WERI-Rb-1 (cell line): ENCODE data around the gene FAM221A.

ENCODE experiments used
- DNase-seq: peaks from one replicate; pipeline ENCODE4 v3.0.0-alpha.2; 2020
- H3K27ac ChIP-seq: fragments of 250-450 bp; sonication (Bioruptor Pico); 2 replicates; pipeline ENCODE4 v1.5.1; 2020; ENCODE audit warnings: mild to moderate bottlenecking, moderate library complexity
- H3K27me3 ChIP-seq: fragments of 250-450 bp; sonication (Bioruptor Pico); 2 replicates; pipeline ENCODE4 v1.5.1; 2021; ENCODE audit warnings: mild to moderate bottlenecking, low read depth, moderate library complexity; ENCODE audit not compliant: insufficient read depth, severe bottlenecking
- H3K36me3 ChIP-seq: fragments of 250-450 bp; sonication (Bioruptor Pico); 2 replicates; pipeline ENCODE4 v1.5.1; 2020; ENCODE audit warnings: mild to moderate bottlenecking, moderate library complexity
- H3K4me3 ChIP-seq: 2 replicates; pipeline ENCODE4 v1.5.1; 2011; ENCODE audit warnings: low read depth, mild to moderate bottlenecking, control low read depth, low read length
- H3K9me3 ChIP-seq: fragments of 250-450 bp; sonication (Bioruptor Pico); 2 replicates; pipeline ENCODE4 v1.5.1; 2021; ENCODE audit warnings: mild to moderate bottlenecking, moderate library complexity; ENCODE audit not compliant: severe bottlenecking
- CTCF ChIP-seq: IDR thresholded peaks from 2 replicates; pipeline ENCODE4 v1.5.1; 2011; ENCODE audit warnings: low read depth, mild to moderate bottlenecking, control low read depth, inconsistent platforms, low read length

FAM221A gene

GRCh38 chr7:23710000-23710399 lies 30.0 kb downstream of the FAM221A start, which contains the start of gene STK31:
STK31 (plus strand) TSS chr7:23710219; CDS start chr7:23710286, 67 bp downstream.
- no peak within 1 kb of the TSS for H3K27ac ChIP-seq
- no peaks in the 10 kb centered on the region for H3K27me3 ChIP-seq
- no peak for TF ChIP-seq CTCF
- DNase-seq: no peak
- H3K36me3 ChIP-seq: no peaks in the 10 kb centered on the region
- H3K4me3 ChIP-seq: no peak within 1 kb of the TSS
- H3K9me3 ChIP-seq: no peaks in the 10 kb centered on the region

DNA sequence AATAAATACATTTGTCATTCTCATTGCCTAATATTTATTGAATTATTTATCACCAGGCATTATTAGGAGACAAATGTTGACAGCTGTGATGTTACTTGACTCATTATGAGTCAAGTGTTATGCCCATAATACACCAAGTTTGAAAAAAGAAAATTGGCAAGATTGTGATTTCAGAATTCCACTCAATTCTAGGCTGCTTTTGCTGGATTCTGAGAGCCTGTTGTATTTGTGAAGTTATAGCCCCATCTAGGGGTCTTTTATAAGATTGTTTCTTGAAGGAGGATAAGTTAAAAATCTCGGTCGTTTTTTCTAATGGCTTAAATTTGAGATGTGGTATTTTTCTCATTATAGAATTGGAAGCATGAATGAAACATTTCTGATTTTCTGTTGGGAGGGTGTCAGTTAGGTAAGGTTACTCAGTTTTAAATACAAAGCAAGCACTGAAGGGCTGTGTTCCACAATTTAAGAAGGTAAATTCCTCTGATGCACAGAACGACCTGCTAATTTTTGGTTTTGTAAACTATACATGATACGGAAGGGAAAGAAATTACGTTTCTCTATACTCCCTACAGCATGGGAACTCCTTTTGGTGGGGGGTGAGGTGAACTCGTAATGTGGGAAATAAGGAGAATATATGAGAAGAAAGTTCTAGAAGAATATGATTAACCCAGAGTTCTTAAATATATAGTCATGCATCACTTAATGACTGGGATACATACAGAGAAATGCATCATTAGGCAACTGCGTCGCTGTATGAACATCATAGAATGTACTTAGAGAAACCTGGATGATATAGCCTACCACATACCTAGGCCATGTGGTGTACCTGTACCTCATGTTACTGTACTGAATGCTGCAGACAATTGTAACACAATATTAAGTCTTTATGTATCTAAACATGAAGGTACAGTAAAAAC lies 32.6 kb downstream of the FAM221A start:
- no peak overlapping the region for H3K4me3 ChIP-seq
- no peaks in the 10 kb centered on the region for H3K9me3 ChIP-seq
- no peaks in the 10 kb centered on the region for H3K27me3 ChIP-seq
- H3K27ac ChIP-seq: no peak overlapping the region
- no peak for DNase-seq
- TF ChIP-seq CTCF: no peak
- no peaks in the 10 kb centered on the region for H3K36me3 ChIP-seq

- H3K4me3 ChIP-seq: no peak overlapping the region
- H3K27me3 ChIP-seq: no peaks in the 10 kb centered on the region
- no peak overlapping the region for H3K27ac ChIP-seq
- no peaks in the 10 kb centered on the region for H3K36me3 ChIP-seq
- TF ChIP-seq CTCF: no peak
- H3K9me3 ChIP-seq: no peaks in the 10 kb centered on the region
- DNase-seq: no peak
Observed at GRCh38 chr7:23713285-23714149, 33.5 kb downstream of the FAM221A start.

DNA sequence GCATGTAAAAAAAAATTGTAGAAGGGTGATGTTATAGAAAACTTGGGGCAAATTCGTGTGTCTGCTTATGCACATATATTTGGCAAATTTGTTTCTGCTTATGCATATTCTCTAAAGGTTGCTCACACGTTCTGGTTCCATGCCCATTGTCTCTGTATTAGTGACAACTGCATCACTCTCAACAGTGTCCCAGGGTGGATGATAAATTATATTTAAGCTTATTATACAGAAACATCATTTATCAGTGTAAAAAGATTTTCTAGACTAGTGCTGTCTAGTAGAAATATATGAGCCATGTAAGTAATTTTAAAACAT lies 34.1 kb downstream of the FAM221A start:
- no peak for DNase-seq
- H3K4me3 ChIP-seq: no peak overlapping the region
- H3K36me3 ChIP-seq: no peaks in the 10 kb centered on the region
- TF ChIP-seq CTCF: no peak
- H3K27ac ChIP-seq: no peak overlapping the region
- no peaks in the 10 kb centered on the region for H3K27me3 ChIP-seq
- H3K9me3 ChIP-seq: no peaks in the 10 kb centered on the region

GRCh38 chr7:23714579-23714978 lies 34.6 kb downstream of the FAM221A start:
- no peaks in the 10 kb centered on the region for H3K36me3 ChIP-seq
- no peak overlapping the region for H3K27ac ChIP-seq
- TF ChIP-seq CTCF: no peak
- no peaks in the 10 kb centered on the region for H3K9me3 ChIP-seq
- H3K27me3 ChIP-seq: no peaks in the 10 kb centered on the region
- no peak for DNase-seq
- no peak overlapping the region for H3K4me3 ChIP-seq
